ENCODE data around the gene IKBIP. TPM values are rescaled to one million over a fixed set of nuclear protein-coding genes. Genes with fewer than 3 reads are reported as not detected.
"Not testable (repeated sequence)": the region's sequence is repeated elsewhere in the genome, so short reads cannot be mapped to it uniquely, and the experiment has no call there.

IKBIP gene
- polyA plus RNA-seq, 3 donors = 24.5 to 30.2 (median 28.9) TPM

- no peak for DNase-seq (ENCODE audit: low read depth in 3 of 3, low spot score in 2 of 3)
Measured at GRCh38 chr12:98638009-98638408, 6.6 kb downstream of the IKBIP start.

GRCh38 chr12:98637068-98637467, 7.5 kb downstream of the IKBIP start:
- no peak for DNase-seq (ENCODE audit: low read depth in 3 of 3, low spot score in 2 of 3)

GRCh38 chr12:98635657-98636323, 8.8 kb downstream of the IKBIP start:
- DNase-seq (ENCODE audit: low read depth in 3 of 3, low spot score in 2 of 3) = no peak

- DNase-seq (ENCODE audit: low read depth in 3 of 3, low spot score in 2 of 3) = no peak
Measured at GRCh38 chr12:98618952-98619351, 25.6 kb downstream of the IKBIP start.

GRCh38 chr12:98612696-98613334, 31.8 kb downstream of the IKBIP start:
- DNase-seq (ENCODE audit: low read depth in 3 of 3, low spot score in 2 of 3) = no peak

GRCh38 chr12:98610596-98610995, 34.0 kb downstream of the IKBIP start:
- no peak for DNase-seq (ENCODE audit: low read depth in 3 of 3, low spot score in 2 of 3)

GRCh38 chr12:98606359-98606988, 38.1 kb downstream of the IKBIP start:
- no peak for DNase-seq (ENCODE audit: low read depth in 3 of 3, low spot score in 2 of 3)

- no peak for DNase-seq (ENCODE audit: low read depth in 3 of 3, low spot score in 2 of 3)
Measured at GRCh38 chr12:98601924-98602323, 42.7 kb downstream of the IKBIP start.

GRCh38 chr12:98597313-98597712, 47.3 kb downstream of the IKBIP start:
- not testable (repeated sequence) for DNase-seq (ENCODE audit: low read depth in 3 of 3, low spot score in 2 of 3)

GRCh38 chr12:98595243-98595988, 49.2 kb downstream of the IKBIP start:
- no peak for DNase-seq (ENCODE audit: low read depth in 3 of 3, low spot score in 2 of 3)

GRCh38 chr12:98594050-98594835, 50.3 kb downstream of the IKBIP start:
- DNase-seq (ENCODE audit: low read depth in 3 of 3, low spot score in 2 of 3) = no peak

GRCh38 chr12:98593351-98594049, 51.1 kb downstream of the IKBIP start, which contains the start of gene SLC25A3:
TSS of gene SLC25A3 (plus strand) at chr12:98593686. CDS start at chr12:98593979, 293 bp downstream.
- DNase-seq (ENCODE audit: low read depth in 3 of 3, low spot score in 2 of 3) = peak; percentile 92 to 96 (median 95)

GRCh38 chr12:98592825-98593322, 51.7 kb downstream of the IKBIP start:
- DNase-seq (ENCODE audit: low read depth in 3 of 3, low spot score in 2 of 3) = no peak

GRCh38 chr12:98591209-98591608, 53.4 kb downstream of the IKBIP start:
- no peak for DNase-seq (ENCODE audit: low read depth in 3 of 3, low spot score in 2 of 3)

GRCh38 chr12:98587084-98587483, 57.5 kb downstream of the IKBIP start:
- no peak for DNase-seq (ENCODE audit: low read depth in 3 of 3, low spot score in 2 of 3)

- DNase-seq (ENCODE audit: low read depth in 3 of 3, low spot score in 2 of 3) = no peak
Measured at GRCh38 chr12:98582093-98582492, 62.5 kb downstream of the IKBIP start.

- no peak for DNase-seq (ENCODE audit: low read depth in 3 of 3, low spot score in 2 of 3)
Measured at GRCh38 chr12:98581101-98581500, 63.5 kb downstream of the IKBIP start.

- DNase-seq (ENCODE audit: low read depth in 3 of 3, low spot score in 2 of 3) = no peak
Measured at GRCh38 chr12:98580695-98581094, 63.9 kb downstream of the IKBIP start.

GRCh38 chr12:98579835-98580234, 64.8 kb downstream of the IKBIP start:
- no peak for DNase-seq (ENCODE audit: low read depth in 3 of 3, low spot score in 2 of 3)

GRCh38 chr12:98579347-98579746, 65.2 kb downstream of the IKBIP start:
- DNase-seq (ENCODE audit: low read depth in 3 of 3, low spot score in 2 of 3) = no peak

Data from right renal cortex interstitium (tissue), 3 donors.